Esophagus muscularis mucosa (tissue), 4 donors: ENCODE data around the gene ELP2. TPM values are rescaled to one million over a fixed set of nuclear protein-coding genes. Genes with fewer than 3 reads are reported as not detected.

Experiments
- DNase-seq: peaks from one replicate; pipeline ENCODE4 v3.0.0-alpha.2; 2017; ENCODE audit errors: extremely low spot score
- H3K27ac ChIP-seq, 4 donors: fragments of 200-600 bp; sonication (generic); replicated peaks in 1 of 4; 1 replicate in 3 of 4; 2 replicates in 1 of 4; pipeline ENCODE4 v1.5.1; 2016 to 2019; ENCODE audit warnings: mild to moderate bottlenecking in 1 of 4
- H3K27me3 ChIP-seq, 4 donors: fragments of 200-600 bp; sonication (generic); one replicate each; pipeline versions ENCODE4 v1.5.1 to v1.6.0; 2016 to 2019
- H3K36me3 ChIP-seq, 4 donors: fragments of 200-600 bp; sonication (generic); one replicate each; pipeline ENCODE4 v1.5.1; 2016 to 2019
- H3K4me1 ChIP-seq, 4 donors: fragments of 200-600 bp; sonication (generic); one replicate each; pipeline ENCODE4 v1.5.1; 2016 to 2019
- H3K4me3 ChIP-seq, 4 donors: fragments of 200-600 bp; sonication (generic); 1 replicate in 2 of 4; 2 replicates in 2 of 4; pipeline ENCODE4 v1.5.1; 2016 to 2019; ENCODE audit warnings: mild to moderate bottlenecking in 4 of 4, moderate library complexity in 1 of 4
- H3K9me3 ChIP-seq, 4 donors: fragments of 200-600 bp; sonication (generic); 1 replicate in 3 of 4; 2 replicates in 1 of 4; pipeline ENCODE4 v1.5.1; 2016 to 2019
- CTCF ChIP-seq, 3 experiments: fragments of 200-600 bp in 2 of 3; fragments of 450-650 bp in 1 of 3; sonication (generic) in 2 of 3; IDR thresholded peaks; one replicate each; pipeline ENCODE4 v1.5.1; 2017 to 2019; ENCODE audit warnings: antibody characterized with exemption in 3 of 3, mild to moderate bottlenecking in 2 of 3, moderate library complexity in 1 of 3
- EP300 ChIP-seq: sonication (generic); formaldehyde crosslinking; IDR thresholded peaks from one replicate; pipeline ENCODE4 v1.6.1; 2017; ENCODE audit warnings: antibody characterized with exemption
- POLR2A ChIP-seq: fragments of 450-650 bp; IDR thresholded peaks from one replicate; pipeline ENCODE4 v1.6.1; 2017; ENCODE audit warnings: antibody characterized with exemption, moderate library complexity, mild to moderate bottlenecking, low read depth
- POLR2AphosphoS5 ChIP-seq, 2 donors: sonication (generic); formaldehyde crosslinking; IDR thresholded peaks; one replicate each; pipeline ENCODE4 v1.6.1; 2017; ENCODE audit warnings: antibody characterized with exemption in 2 of 2
- WGBS: methylation state at CpG from one replicate; pipeline ENCODE4 v1.1.5; 2018; 5-methylcytosine and 5-hydroxymethylcytosine counted together
- intact Hi-C: fragments of 100-400 bp; cut with DNase I; formaldehyde crosslinking; loops from one replicate; pipeline ENCODE4 v1.15.1; 2023
- total RNA-seq, 4 donors: library from RNA; depleted of rRNA; stranded (reverse); fragments of >200 nt; gene quantifications; one replicate each; pipeline versions ENCODE4 v1.1.0 to v1.2.1, GENCODE V29; 2016

Gene ELP2
- total RNA-seq, 4 donors from 2014 or later = 43.4 to 63.1 (median 48.2) TPM

- no peak overlapping the region for H3K27ac ChIP-seq
- 97% methylated on average over 4 of the region's 4 CpGs for WGBS
- H3K9me3 ChIP-seq = no peaks in the 10 kb centered on the region
- H3K36me3 ChIP-seq = peaks cover 51 to 100% (median 87%) of the 10 kb centered on the region in 4 donors
- H3K27me3 ChIP-seq = no peaks in the 10 kb centered on the region
- no peak for TF ChIP-seq EP300
- no peak for TF ChIP-seq POLR2AphosphoS5 (IDR thresholded peaks at IDR 0.05)
- no peak for TF ChIP-seq POLR2A
- no peaks in the 10 kb centered on the region for H3K4me1 ChIP-seq
- intact Hi-C loops = no loop called here
- no peak overlapping the region for H3K4me3 ChIP-seq
- no peak for DNase-seq
These were observed 11.9 kb downstream of the ELP2 start for GRCh38 chr18:36141576-36141975.

- WGBS = 89% methylated on average over 3 of the region's 3 CpGs
- no peak overlapping the region for H3K27ac ChIP-seq
- H3K27me3 ChIP-seq = no peaks in the 10 kb centered on the region
- intact Hi-C loops = no loop called here
- peaks cover 52 to 100% (median 87%) of the 10 kb centered on the region in 4 donors for H3K36me3 ChIP-seq
- H3K4me3 ChIP-seq = no peak overlapping the region
- H3K4me1 ChIP-seq = no peaks in the 10 kb centered on the region
- TF ChIP-seq POLR2AphosphoS5 (IDR thresholded peaks at IDR 0.05) = no peak
- no peak for TF ChIP-seq EP300
- no peak for TF ChIP-seq CTCF (IDR thresholded peaks at IDR 0.05)
- TF ChIP-seq POLR2A = no peak
- no peak for DNase-seq
- H3K9me3 ChIP-seq = no peaks in the 10 kb centered on the region
These were observed 13.1 kb downstream of the ELP2 start for GRCh38 chr18:36142751-36143150.

- no peaks in the 10 kb centered on the region for H3K9me3 ChIP-seq
- H3K27me3 ChIP-seq = no peaks in the 10 kb centered on the region
- H3K4me3 ChIP-seq = no peak overlapping the region
- peaks cover 57 to 100% (median 87%) of the 10 kb centered on the region in 4 donors for H3K36me3 ChIP-seq
- WGBS = 100% methylated on average over 2 of the region's 2 CpGs
- TF ChIP-seq CTCF (IDR thresholded peaks at IDR 0.05) = no peak
- TF ChIP-seq EP300 = no peak
- TF ChIP-seq POLR2A = no peak
- TF ChIP-seq POLR2AphosphoS5 (IDR thresholded peaks at IDR 0.05) = no peak
- no peak overlapping the region for H3K27ac ChIP-seq
- no peak for DNase-seq
- no peaks in the 10 kb centered on the region for H3K4me1 ChIP-seq
- intact Hi-C loops = no loop called here
These were observed 13.7 kb downstream of the ELP2 start for GRCh38 chr18:36143391-36143790.

GRCh38 chr18:36149514-36150289, 20.0 kb downstream of the ELP2 start:
- WGBS = 95% methylated on average over 5 of the region's 5 CpGs
- intact Hi-C loops = no loop called here
- peaks cover 46 to 99% (median 95%) of the 10 kb centered on the region in 4 donors for H3K36me3 ChIP-seq

More at GRCh38 chr18:36149514-36150289, 20.0 kb downstream of the ELP2 start:
- Histone ChIP-seq H3K4me3 (no peak overlapping the region), H3K9me3 (no peaks in the 10 kb centered on the region), H3K27me3 (no peaks in the 10 kb centered on the region), H3K4me1 (no peaks in the 10 kb centered on the region), H3K27ac (no peak overlapping the region)
- DNase-seq = no peak
- TF ChIP-seq POLR2AphosphoS5 (IDR thresholded peaks at IDR 0.05) (no peak), POLR2A (no peak), EP300 (no peak), CTCF (IDR thresholded peaks at IDR 0.05) (no peak)
